ENCODE data around the gene FASTKD1.

GRCh38 chr2:169565686-169566085 is 8.0 kb downstream of the FASTKD1 start:
- TF ChIP-seq CTCF (conservative IDR thresholded peaks at IDR 0.05; ENCODE audit: low read length) (no peak), EZH2phosphoT487 (IDR thresholded peaks at IDR 0.05; ENCODE audit: borderline replicate concordance) (no peak)
